K562 (cell line): ENCODE data around the gene OVOL1.

Experiments used
- CSDE1 ChIP-seq, 2 experiments: fragments of 450-650 bp; IDR thresholded peaks; 2 replicates each; pipeline ENCODE4 v1.6.1; 2016; ENCODE audit warnings: mild to moderate bottlenecking in 1 of 2
- CTCF ChIP-seq, 3 experiments: IDR thresholded peaks in 2 of 3; conservative IDR thresholded peaks in 1 of 3; 2 replicates each; pipeline ENCODE4 v1.5.1; 2011 to 2012; ENCODE audit warnings: low read length in 3 of 3, mild to moderate bottlenecking in 3 of 3, control low read depth in 2 of 3, improper control_type of control experiment in 1 of 3, inconsistent platforms in 1 of 3, low read depth in 1 of 3, mixed read lengths in 1 of 3, moderate library complexity in 1 of 3; ENCODE audit not compliant: insufficient read depth in 2 of 3
- EHMT2 ChIP-seq: fragments of 450-650 bp; IDR thresholded peaks from 2 replicates; pipeline ENCODE4 v1.6.1; 2018; ENCODE audit warnings: antibody characterized with exemption
- EP300 ChIP-seq: IDR thresholded peaks from 2 replicates; pipeline ENCODE4 v1.6.1; 2012; ENCODE audit warnings: low read length, improper control_type of control experiment
- HOMEZ ChIP-seq: fragments of 250-450 bp; sonication (Bioruptor Pico); IDR thresholded peaks from 2 replicates; pipeline ENCODE4 v1.4.0; 2020; ENCODE audit warnings: mild to moderate bottlenecking, moderate library complexity
- JUND ChIP-seq, 2 experiments: IDR thresholded peaks; 2 replicates in 1 of 2; 3 replicates in 1 of 2; pipeline ENCODE4 v1.6.1; 2011; ENCODE audit warnings: borderline replicate concordance in 2 of 2, low read depth in 2 of 2, low read length in 2 of 2, improper control_type of control experiment in 1 of 2, missing biosample characterization in 1 of 2, missing genetic modification characterization in 1 of 2, missing genetic modification reagents in 1 of 2
- MAFK ChIP-seq: IDR thresholded peaks from 2 replicates; pipeline ENCODE4 v1.6.1; 2011; ENCODE audit warnings: low read length, improper control_type of control experiment
- POLR2A ChIP-seq: fragments of 450-650 bp; conservative IDR thresholded peaks from 2 replicates; pipeline ENCODE4 v1.6.1; 2016
- POLR2G ChIP-seq: fragments of 200-400 bp; formaldehyde crosslinking; IDR thresholded peaks from 2 replicates; pipeline ENCODE4 v1.6.1; 2017; ENCODE audit warnings: low read depth, mild to moderate bottlenecking, antibody characterized with exemption, low read length, moderate library complexity
- TAF1 ChIP-seq: IDR thresholded peaks from 2 replicates; pipeline ENCODE4 v1.6.1; 2011; ENCODE audit warnings: mild to moderate bottlenecking, low read length, moderate library complexity; ENCODE audit not compliant: insufficient read depth, control insufficient read depth, severe bottlenecking; ENCODE audit errors: extremely low read depth
- ZNF707 ChIP-seq: fragments of 250-450 bp; sonication (Bioruptor Pico); conservative IDR thresholded peaks from 2 replicates; pipeline ENCODE4 v1.8.0; 2022; ENCODE audit warnings: inconsistent platforms, mild to moderate bottlenecking, moderate library complexity
- TF ChIP-seq, protein P1 (sequence below): sonication (generic); formaldehyde crosslinking; IDR thresholded peaks from 2 replicates; pipeline ENCODE4 v1.8.1; 2023; ENCODE audit warnings: mild to moderate bottlenecking, missing genetic modification reagents

DNA sequence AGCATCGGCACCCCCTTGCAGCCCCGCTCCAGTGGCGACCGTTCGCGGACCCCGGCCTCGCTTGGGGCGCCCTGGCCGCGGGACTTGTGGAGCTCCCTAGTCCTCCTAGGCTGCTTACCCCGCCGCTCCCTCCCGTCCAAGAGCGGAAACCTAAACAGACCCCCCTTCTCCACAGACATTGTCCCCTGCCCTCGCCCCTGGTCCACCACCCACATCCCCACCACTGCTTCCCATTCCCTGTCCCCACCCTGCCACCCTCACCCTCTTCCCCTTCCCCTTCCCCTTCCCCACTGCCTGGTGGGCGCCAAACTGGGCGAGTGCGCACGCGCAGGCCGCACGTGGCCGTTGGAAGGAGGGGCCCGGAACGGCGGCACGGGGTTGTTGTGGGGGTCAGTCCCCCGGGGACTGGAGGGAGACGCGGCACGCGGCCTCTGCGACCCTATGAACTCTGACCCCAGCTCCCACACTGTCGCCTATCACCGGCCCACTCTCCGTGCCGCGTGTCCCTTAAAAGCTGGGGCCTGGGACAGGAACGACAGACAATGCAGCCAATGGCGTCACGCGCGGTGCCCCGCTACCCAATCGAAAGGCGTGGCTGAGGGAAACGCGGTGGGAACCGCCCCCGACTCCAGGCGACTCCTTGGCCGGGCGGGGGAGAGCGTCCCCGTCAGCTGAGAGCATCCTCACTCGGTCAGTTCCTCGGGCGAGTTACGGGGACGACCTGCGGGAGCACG lies 46.6 kb downstream of the OVOL1 start, which contains the start of gene SNX32:
- TF ChIP-seq CTCF (IDR thresholded peaks at IDR 0.05 in 2 of 3, conservative IDR thresholded peaks at IDR 0.05 in 1 of 3; ENCODE audit: insufficient read depth in 2 of 3, low read depth in 1 of 3, low read length in 3 of 3): no peak
- TF ChIP-seq JUND (IDR thresholded peaks at IDR 0.05; ENCODE audit: borderline replicate concordance, low read depth, low read length): no peak
- no peak for TF ChIP-seq JUND (tag; IDR thresholded peaks at IDR 0.05; ENCODE audit: borderline replicate concordance, low read depth, low read length)
- TF ChIP-seq EHMT2: no peak
- TF ChIP-seq TAF1: no peak
- TF ChIP-seq CSDE1 (IDR thresholded peaks at IDR 0.05): no peak
- TF ChIP-seq EP300: no peak
- TF ChIP-seq POLR2A: no peak
- no peak for TF ChIP-seq MAFK
- TF ChIP-seq POLR2G: no peak
- TF ChIP-seq, protein P1, sequence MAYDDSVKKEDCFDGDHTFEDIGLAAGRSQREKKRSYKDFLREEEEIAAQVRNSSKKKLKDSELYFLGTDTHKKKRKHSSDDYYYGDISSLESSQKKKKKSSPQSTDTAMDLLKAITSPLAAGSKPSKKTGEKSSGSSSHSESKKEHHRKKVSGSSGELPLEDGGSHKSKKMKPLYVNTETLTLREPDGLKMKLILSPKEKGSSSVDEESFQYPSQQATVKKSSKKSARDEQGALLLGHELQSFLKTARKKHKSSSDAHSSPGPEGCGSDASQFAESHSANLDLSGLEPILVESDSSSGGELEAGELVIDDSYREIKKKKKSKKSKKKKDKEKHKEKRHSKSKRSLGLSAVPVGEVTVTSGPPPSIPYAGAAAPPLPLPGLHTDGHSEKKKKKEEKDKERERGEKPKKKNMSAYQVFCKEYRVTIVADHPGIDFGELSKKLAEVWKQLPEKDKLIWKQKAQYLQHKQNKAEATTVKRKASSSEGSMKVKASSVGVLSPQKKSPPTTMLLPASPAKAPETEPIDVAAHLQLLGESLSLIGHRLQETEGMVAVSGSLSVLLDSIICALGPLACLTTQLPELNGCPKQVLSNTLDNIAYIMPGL (CRISPR knock-in tag): no peak
- TF ChIP-seq HOMEZ (CRISPR knock-in tag): no peak
- TF ChIP-seq ZNF707: no peak
